ENCODE results near the gene ST6GALNAC4.

The ST6GALNAC4 gene

GRCh38 chr9:127938298-127938690, 21.5 kb upstream of the ST6GALNAC4 start:
- H3K4me2 ChIP-seq (ENCODE audit: insufficient read depth, low read length, poor library complexity, severe bottlenecking) = peak overlapping the region; percentile 95
- H3K27me3 ChIP-seq (ENCODE audit: control insufficient read depth in 3 of 3, insufficient read depth in 3 of 3, low read depth in 1 of 3, low read length in 3 of 3) = no peaks in the 10 kb centered on the region
- H3K27ac ChIP-seq (replicated peaks; ENCODE audit: low read length) = no peak overlapping the region
- H3K4ac ChIP-seq (ENCODE audit: low read length) = no peak overlapping the region
- H3K4me1 ChIP-seq (ENCODE audit: control insufficient read depth in 2 of 2, insufficient read depth in 1 of 2, low read depth in 1 of 2, low read length in 2 of 2) = peaks cover 13 to 16% of the 10 kb centered on the region in 2 donors
- H2BK15ac ChIP-seq (ENCODE audit: low read length) = no peak overlapping the region
- H2AK5ac ChIP-seq (ENCODE audit: low read depth, low read length) = peak overlapping the region; percentile 3
- no peak overlapping the region for H3K14ac ChIP-seq (ENCODE audit: low read length)
- H4K8ac ChIP-seq (ENCODE audit: low read depth, low read length) = no peak overlapping the region
- H3K23ac ChIP-seq (ENCODE audit: low read depth, low read length, poor library complexity) = peak overlapping the region; percentile 1
- H4K91ac ChIP-seq (ENCODE audit: low read depth, low read length, poor library complexity) = peak overlapping the region; percentile 3
- peaks cover 16% of the 10 kb centered on the region for H3K79me1 ChIP-seq (ENCODE audit: low read depth, low read length)
- DNase-seq (ENCODE audit: low spot score) = no peak
- H3K9me3 ChIP-seq (replicated peaks in 1 of 2; ENCODE audit: control insufficient read depth in 2 of 2, insufficient read depth in 1 of 2, low read depth in 1 of 2, low read length in 2 of 2) = no peaks in the 10 kb centered on the region
- H3K9ac ChIP-seq (ENCODE audit: low read depth, low read length, poor library complexity) = no peak overlapping the region
- no peak overlapping the region for H2BK120ac ChIP-seq (ENCODE audit: low read depth, low read length)
- WGBS, 2 donors (ENCODE audit: extremely low coverage in 2 of 2, insufficient read length in 2 of 2, insufficient replicate concordance in 1 of 2) = no CpG with 5 or more reads among the region's 25 CpGs
- peak overlapping the region; percentile 78 for H3K18ac ChIP-seq (ENCODE audit: low read length)
- peak overlapping the region in 1 of 2 donors; percentile 97 for H3K4me3 ChIP-seq (ENCODE audit: low read length in 2 of 2)
- no peak overlapping the region for H2AFZ ChIP-seq (ENCODE audit: low read length)
- peaks cover 21 to 49% of the 10 kb centered on the region in 2 donors for H3K36me3 ChIP-seq (replicated peaks in 1 of 2; ENCODE audit: control insufficient read depth in 2 of 2, insufficient read depth in 2 of 2, low read length in 2 of 2)
- H2BK12ac ChIP-seq (ENCODE audit: low read length) = no peak overlapping the region
- H2BK5ac ChIP-seq (ENCODE audit: low read length) = peak overlapping the region; percentile 2

- Histone ChIP-seq H3K18ac (ENCODE audit: low read length) (peak within 1 kb of the TSS; percentile 78), H3K27ac (replicated peaks; ENCODE audit: low read length) (no peak within 1 kb of the TSS), H3K79me1 (ENCODE audit: low read depth, low read length) (peaks cover 16% of the 10 kb centered on the region), H3K14ac (ENCODE audit: low read length) (peak within 1 kb of the TSS; percentile 65), H2BK15ac (ENCODE audit: low read length) (no peak within 1 kb of the TSS), H2BK12ac (ENCODE audit: low read length) (no peak within 1 kb of the TSS), H3K9ac (ENCODE audit: low read depth, low read length, poor library complexity) (peak within 1 kb of the TSS; percentile 93), H4K91ac (ENCODE audit: low read depth, low read length, poor library complexity) (peak within 1 kb of the TSS; percentile 3), H3K9me3 (replicated peaks in 1 of 2; ENCODE audit: control insufficient read depth in 2 of 2, insufficient read depth in 1 of 2, low read depth in 1 of 2, low read length in 2 of 2) (no peaks in the 10 kb centered on the region), H3K4me3 (ENCODE audit: low read length in 2 of 2) (peak within 1 kb of the TSS; percentile 92 to 97), H3K36me3 (replicated peaks in 1 of 2; ENCODE audit: control insufficient read depth in 2 of 2, insufficient read depth in 2 of 2, low read length in 2 of 2) (peaks cover 17 to 42% of the 10 kb centered on the region in 2 donors), H3K23ac (ENCODE audit: low read depth, low read length, poor library complexity) (peak within 1 kb of the TSS; percentile 22), H4K8ac (ENCODE audit: low read depth, low read length) (no peak within 1 kb of the TSS), H3K4me1 (ENCODE audit: control insufficient read depth in 2 of 2, insufficient read depth in 1 of 2, low read depth in 1 of 2, low read length in 2 of 2) (peaks cover 12 to 16% of the 10 kb centered on the region in 2 donors), H3K27me3 (ENCODE audit: control insufficient read depth in 3 of 3, insufficient read depth in 3 of 3, low read depth in 1 of 3, low read length in 3 of 3) (no peaks in the 10 kb centered on the region), H2BK120ac (ENCODE audit: low read depth, low read length) (peak within 1 kb of the TSS; percentile 61), H2BK5ac (ENCODE audit: low read length) (peak within 1 kb of the TSS; percentile 2), H3K4me2 (ENCODE audit: insufficient read depth, low read length, poor library complexity, severe bottlenecking) (peak within 1 kb of the TSS; percentile 95), H2AK5ac (ENCODE audit: low read depth, low read length) (peak within 1 kb of the TSS; percentile 3), H3K4ac (ENCODE audit: low read length) (no peak within 1 kb of the TSS), H2AFZ (ENCODE audit: low read length) (peak within 1 kb of the TSS; percentile 86)
- peak; percentile 72 for DNase-seq (ENCODE audit: low spot score)
- WGBS, 2 donors (ENCODE audit: extremely low coverage in 2 of 2, insufficient read length in 2 of 2, insufficient replicate concordance in 1 of 2) = no CpG with 5 or more reads among the region's 60 CpGs
Measured at GRCh38 chr9:127937388-127938297, 20.8 kb upstream of the ST6GALNAC4 start, which contains the start of gene DPM2. DPM2 (minus strand) TSS chr9:127937854; CDS start chr9:127937820, 34 bp downstream.

GRCh38 chr9:127937056-127937387, 20.2 kb upstream of the ST6GALNAC4 start:
- H2BK12ac ChIP-seq (ENCODE audit: low read length) = no peak overlapping the region
- H2AK5ac ChIP-seq (ENCODE audit: low read depth, low read length) = no peak overlapping the region
- no CpG with 5 or more reads among the region's 7 CpGs for WGBS, 2 donors (ENCODE audit: extremely low coverage in 2 of 2, insufficient read length in 2 of 2, insufficient replicate concordance in 1 of 2)
- no peak overlapping the region for H4K8ac ChIP-seq (ENCODE audit: low read depth, low read length)
- H3K79me1 ChIP-seq (ENCODE audit: low read depth, low read length) = peaks cover 14% of the 10 kb centered on the region
- peak overlapping the region; percentile 93 for H3K9ac ChIP-seq (ENCODE audit: low read depth, low read length, poor library complexity)
- H3K36me3 ChIP-seq (replicated peaks in 1 of 2; ENCODE audit: control insufficient read depth in 2 of 2, insufficient read depth in 2 of 2, low read length in 2 of 2) = peaks cover 11 to 36% of the 10 kb centered on the region in 2 donors
- H3K4me2 ChIP-seq (ENCODE audit: insufficient read depth, low read length, poor library complexity, severe bottlenecking) = peak overlapping the region; percentile 95
- H3K18ac ChIP-seq (ENCODE audit: low read length) = peak overlapping the region; percentile 76
- H3K4me3 ChIP-seq (ENCODE audit: low read length in 2 of 2) = peak overlapping the region; percentile 92 to 97
- no peak overlapping the region for H3K4ac ChIP-seq (ENCODE audit: low read length)
- H3K27me3 ChIP-seq (ENCODE audit: control insufficient read depth in 3 of 3, insufficient read depth in 3 of 3, low read depth in 1 of 3, low read length in 3 of 3) = no peaks in the 10 kb centered on the region
- peak overlapping the region; percentile 86 for H2AFZ ChIP-seq (ENCODE audit: low read length)
- peak overlapping the region; percentile 22 for H3K23ac ChIP-seq (ENCODE audit: low read depth, low read length, poor library complexity)
- no peak overlapping the region for H4K91ac ChIP-seq (ENCODE audit: low read depth, low read length, poor library complexity)
- peak overlapping the region; percentile 2 for H2BK5ac ChIP-seq (ENCODE audit: low read length)
- H3K27ac ChIP-seq (replicated peaks; ENCODE audit: low read length) = no peak overlapping the region
- peak overlapping the region; percentile 61 for H2BK120ac ChIP-seq (ENCODE audit: low read depth, low read length)
- peak overlapping the region; percentile 65 for H3K14ac ChIP-seq (ENCODE audit: low read length)
- H3K9me3 ChIP-seq (replicated peaks in 1 of 2; ENCODE audit: control insufficient read depth in 2 of 2, insufficient read depth in 1 of 2, low read depth in 1 of 2, low read length in 2 of 2) = no peaks in the 10 kb centered on the region
- DNase-seq (ENCODE audit: low spot score) = no peak
- no peak overlapping the region for H2BK15ac ChIP-seq (ENCODE audit: low read length)
- H3K4me1 ChIP-seq (ENCODE audit: control insufficient read depth in 2 of 2, insufficient read depth in 1 of 2, low read depth in 1 of 2, low read length in 2 of 2) = peaks cover 9 to 16% of the 10 kb centered on the region in 2 donors

- no peak overlapping the region for H3K4me2 ChIP-seq (ENCODE audit: insufficient read depth, low read length, poor library complexity, severe bottlenecking)
- peaks cover 10 to 33% of the 10 kb centered on the region in 2 donors for H3K36me3 ChIP-seq (replicated peaks in 1 of 2; ENCODE audit: control insufficient read depth in 2 of 2, insufficient read depth in 2 of 2, low read length in 2 of 2)
- WGBS, 2 donors (ENCODE audit: extremely low coverage in 2 of 2, insufficient read length in 2 of 2, insufficient replicate concordance in 1 of 2) = no CpG with 5 or more reads among the region's 14 CpGs
- no peak overlapping the region for H2AFZ ChIP-seq (ENCODE audit: low read length)
- H4K8ac ChIP-seq (ENCODE audit: low read depth, low read length) = no peak overlapping the region
- H4K91ac ChIP-seq (ENCODE audit: low read depth, low read length, poor library complexity) = no peak overlapping the region
- H2BK5ac ChIP-seq (ENCODE audit: low read length) = no peak overlapping the region
- DNase-seq (ENCODE audit: low spot score) = no peak
- H3K9me3 ChIP-seq (replicated peaks in 1 of 2; ENCODE audit: control insufficient read depth in 2 of 2, insufficient read depth in 1 of 2, low read depth in 1 of 2, low read length in 2 of 2) = no peaks in the 10 kb centered on the region
- H3K23ac ChIP-seq (ENCODE audit: low read depth, low read length, poor library complexity) = no peak overlapping the region
- peaks cover 13 to 18% of the 10 kb centered on the region in 2 donors for H3K4me1 ChIP-seq (ENCODE audit: control insufficient read depth in 2 of 2, insufficient read depth in 1 of 2, low read depth in 1 of 2, low read length in 2 of 2)
- H3K9ac ChIP-seq (ENCODE audit: low read depth, low read length, poor library complexity) = peak overlapping the region; percentile 12
- H3K27ac ChIP-seq (replicated peaks; ENCODE audit: low read length) = no peak overlapping the region
- H3K79me1 ChIP-seq (ENCODE audit: low read depth, low read length) = peaks cover 14% of the 10 kb centered on the region
- H2BK120ac ChIP-seq (ENCODE audit: low read depth, low read length) = no peak overlapping the region
- no peak overlapping the region for H3K4ac ChIP-seq (ENCODE audit: low read length)
- H3K4me3 ChIP-seq (ENCODE audit: low read length in 2 of 2) = peak overlapping the region in 1 of 2 donors; percentile 92
- no peak overlapping the region for H3K18ac ChIP-seq (ENCODE audit: low read length)
- H3K27me3 ChIP-seq (ENCODE audit: control insufficient read depth in 3 of 3, insufficient read depth in 3 of 3, low read depth in 1 of 3, low read length in 3 of 3) = no peaks in the 10 kb centered on the region
- no peak overlapping the region for H3K14ac ChIP-seq (ENCODE audit: low read length)
- H2AK5ac ChIP-seq (ENCODE audit: low read depth, low read length) = peak overlapping the region; percentile 29
- no peak overlapping the region for H2BK15ac ChIP-seq (ENCODE audit: low read length)
- no peak overlapping the region for H2BK12ac ChIP-seq (ENCODE audit: low read length)
Measured at GRCh38 chr9:127936347-127936852, 19.6 kb upstream of the ST6GALNAC4 start.
